Measurements from ENCODE around the gene SDC3.

Gene SDC3

DNA sequence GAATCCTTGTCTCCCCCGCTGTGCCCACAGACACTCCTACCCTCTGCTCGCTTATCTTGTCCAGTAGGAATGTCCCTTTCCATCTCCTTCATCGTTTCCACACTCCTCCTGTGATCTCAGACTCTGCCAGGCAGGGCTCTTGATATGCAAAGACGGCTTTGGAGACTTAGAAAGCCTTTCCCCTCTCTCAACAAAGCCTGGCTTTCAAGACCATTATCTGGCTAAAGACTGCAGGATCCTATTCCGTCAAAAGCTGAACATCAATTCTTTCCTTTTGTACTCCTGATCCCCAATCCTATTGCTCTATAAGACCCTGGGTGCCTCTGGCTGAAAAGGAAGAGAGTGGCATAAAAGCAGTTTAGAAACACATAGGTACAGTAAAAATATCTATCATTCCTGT lies 63.9 kb downstream of the SDC3 start:
- Histone ChIP-seq H3K4me3 (ENCODE audit: low read depth, low read length) (no peak overlapping the region), H3K36me3 (replicated peaks) (no peaks in the 10 kb centered on the region), H3K27me3 (replicated peaks) (no peaks in the 10 kb centered on the region), H3K27ac (no peak overlapping the region)
- no peak for DNase-seq
- in situ Hi-C loops (cut with HindIII; ENCODE audit: low pct_ligation_motif_present, low sequenced_read_pairs), result no loop called here
- TF ChIP-seq, protein P1, sequence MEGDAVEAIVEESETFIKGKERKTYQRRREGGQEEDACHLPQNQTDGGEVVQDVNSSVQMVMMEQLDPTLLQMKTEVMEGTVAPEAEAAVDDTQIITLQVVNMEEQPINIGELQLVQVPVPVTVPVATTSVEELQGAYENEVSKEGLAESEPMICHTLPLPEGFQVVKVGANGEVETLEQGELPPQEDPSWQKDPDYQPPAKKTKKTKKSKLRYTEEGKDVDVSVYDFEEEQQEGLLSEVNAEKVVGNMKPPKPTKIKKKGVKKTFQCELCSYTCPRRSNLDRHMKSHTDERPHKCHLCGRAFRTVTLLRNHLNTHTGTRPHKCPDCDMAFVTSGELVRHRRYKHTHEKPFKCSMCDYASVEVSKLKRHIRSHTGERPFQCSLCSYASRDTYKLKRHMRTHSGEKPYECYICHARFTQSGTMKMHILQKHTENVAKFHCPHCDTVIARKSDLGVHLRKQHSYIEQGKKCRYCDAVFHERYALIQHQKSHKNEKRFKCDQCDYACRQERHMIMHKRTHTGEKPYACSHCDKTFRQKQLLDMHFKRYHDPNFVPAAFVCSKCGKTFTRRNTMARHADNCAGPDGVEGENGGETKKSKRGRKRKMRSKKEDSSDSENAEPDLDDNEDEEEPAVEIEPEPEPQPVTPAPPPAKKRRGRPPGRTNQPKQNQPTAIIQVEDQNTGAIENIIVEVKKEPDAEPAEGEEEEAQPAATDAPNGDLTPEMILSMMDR (IDR thresholded peaks at IDR 0.05; ENCODE audit: low read depth, low read length, missing control alignments), result no peak

DNA sequence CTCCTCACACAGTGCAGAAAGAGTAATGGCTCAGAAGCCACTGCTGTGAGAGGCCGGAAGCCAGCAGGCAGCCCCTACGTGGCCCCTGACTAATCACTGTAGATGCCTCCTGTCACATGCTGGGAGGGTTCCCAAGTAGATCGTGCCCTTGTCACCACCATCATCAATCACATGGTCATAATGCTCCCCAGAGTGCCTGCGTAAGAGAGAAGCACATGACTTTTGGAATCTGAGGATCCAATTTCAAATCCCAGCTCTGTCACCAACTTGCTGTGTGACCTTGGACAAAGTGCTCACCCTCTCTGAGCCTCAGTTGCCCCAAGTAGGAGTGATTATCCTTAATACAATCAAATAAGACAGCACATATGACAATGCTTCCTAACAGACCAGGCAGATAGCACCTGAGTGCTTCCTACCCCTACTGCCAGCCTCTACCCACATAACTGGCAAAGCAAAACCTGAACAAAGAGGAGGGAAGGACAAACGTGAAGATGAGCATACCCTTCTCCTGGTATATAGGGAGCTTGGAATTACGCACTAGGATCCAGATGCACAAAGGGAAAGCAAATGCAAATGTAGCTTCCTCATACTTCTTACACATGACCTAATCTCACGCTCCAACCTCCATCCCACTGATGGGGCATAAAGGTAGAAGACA lies 65.7 kb downstream of the SDC3 start:
- DNase-seq, result no peak
- Histone ChIP-seq H3K27me3 (replicated peaks) (no peaks in the 10 kb centered on the region), H3K4me3 (ENCODE audit: low read depth, low read length) (no peak overlapping the region), H3K36me3 (replicated peaks) (no peaks in the 10 kb centered on the region), H3K27ac (no peak overlapping the region)
- TF ChIP-seq, protein P1 (IDR thresholded peaks at IDR 0.05; ENCODE audit: low read depth, low read length, missing control alignments), result no peak
- in situ Hi-C loops (cut with HindIII; ENCODE audit: low pct_ligation_motif_present, low sequenced_read_pairs), result no loop called here

DNA sequence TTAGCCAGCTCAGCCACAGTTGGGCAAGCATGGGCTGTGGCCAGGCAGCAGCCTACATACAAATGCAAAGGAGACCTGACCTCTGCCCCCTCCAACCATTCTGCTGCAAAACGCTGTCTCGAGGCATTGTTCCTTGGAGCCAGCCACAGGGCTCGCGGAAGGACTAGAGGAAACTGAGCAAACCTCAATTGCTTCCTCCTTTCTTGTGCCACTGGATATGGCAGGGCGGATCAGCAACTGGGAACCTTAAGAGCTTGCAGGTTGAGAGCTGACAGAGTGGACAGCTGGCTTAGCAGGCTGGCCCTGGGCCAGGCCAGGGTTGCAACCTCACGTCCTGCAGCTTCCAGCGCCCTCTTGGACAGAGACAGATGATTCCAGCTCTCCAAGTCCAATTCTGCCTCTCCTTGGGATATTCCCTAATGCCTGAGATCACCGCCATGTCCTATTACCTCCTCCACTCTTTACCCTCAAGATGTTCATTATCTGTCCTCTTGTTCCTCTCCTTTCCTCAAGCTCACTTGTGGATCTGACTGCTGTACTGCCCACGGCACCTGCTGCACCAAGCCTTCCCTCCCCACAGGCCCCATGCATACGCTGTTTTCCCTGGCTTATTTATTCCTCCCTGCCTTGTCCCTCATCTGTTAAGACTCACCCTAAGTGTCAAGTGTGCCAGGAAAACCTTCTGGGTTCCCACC lies 67.5 kb downstream of the SDC3 start:
- TF ChIP-seq, protein P1 (IDR thresholded peaks at IDR 0.05; ENCODE audit: low read depth, low read length, missing control alignments), result no peak
- Histone ChIP-seq H3K27me3 (replicated peaks) (no peaks in the 10 kb centered on the region), H3K27ac (no peak overlapping the region), H3K4me3 (ENCODE audit: low read depth, low read length) (no peak overlapping the region), H3K36me3 (replicated peaks) (no peaks in the 10 kb centered on the region)
- no peak for DNase-seq
- in situ Hi-C loops (cut with HindIII; ENCODE audit: low pct_ligation_motif_present, low sequenced_read_pairs), result no loop called here

DNA sequence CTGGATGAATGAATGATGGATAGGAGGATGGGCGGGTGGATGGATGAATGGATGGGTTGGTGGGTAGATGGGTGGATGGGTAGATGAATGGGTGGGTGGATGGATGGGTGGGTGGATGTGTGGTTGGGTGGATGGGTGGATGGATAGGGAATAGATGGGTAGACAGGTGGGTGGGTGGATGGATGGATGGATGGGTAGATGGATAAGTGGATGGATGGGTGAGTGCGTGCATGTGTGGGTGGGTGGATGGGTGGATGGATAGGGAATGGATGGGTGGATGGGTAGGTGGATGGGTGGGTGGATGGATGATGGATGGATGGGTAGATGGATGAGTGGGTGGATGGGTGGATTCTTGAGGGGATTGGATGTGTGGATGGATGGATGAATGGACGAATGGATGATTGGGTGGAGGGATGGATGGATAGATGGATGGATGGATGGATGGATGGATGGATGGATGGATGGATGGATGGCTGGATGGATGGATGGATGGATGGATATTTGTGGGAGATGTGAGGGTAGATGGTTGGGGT lies 68.7 kb downstream of the SDC3 start:
- no peak overlapping the region for H3K27ac ChIP-seq
- no peak for DNase-seq
- H3K27me3 ChIP-seq (replicated peaks), result no peaks in the 10 kb centered on the region
- in situ Hi-C loops (cut with HindIII; ENCODE audit: low pct_ligation_motif_present, low sequenced_read_pairs), result no loop called here
- H3K36me3 ChIP-seq (replicated peaks), result no peaks in the 10 kb centered on the region
- TF ChIP-seq, protein P1 (IDR thresholded peaks at IDR 0.05; ENCODE audit: low read depth, low read length, missing control alignments), result no peak
- H3K4me3 ChIP-seq (ENCODE audit: low read depth, low read length), result no peak overlapping the region

DNA sequence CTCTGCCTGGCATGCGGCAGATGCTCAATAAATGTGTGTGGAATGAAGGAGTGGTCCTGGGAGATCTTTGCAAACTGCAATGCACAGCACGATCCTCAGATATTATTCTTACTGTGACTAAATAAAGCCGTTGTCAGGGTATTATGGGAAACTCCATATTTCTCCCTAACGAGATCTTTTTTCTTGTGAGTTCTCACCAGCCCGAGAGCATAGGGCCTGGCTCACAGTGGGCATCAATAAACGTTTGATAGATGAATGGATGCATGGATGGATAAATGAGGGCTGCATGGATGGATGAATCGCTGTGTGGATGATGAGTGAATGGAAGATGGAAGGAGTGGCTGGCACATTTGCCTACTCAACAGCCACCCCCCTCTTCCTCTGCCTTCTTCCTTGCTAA lies 69.6 kb downstream of the SDC3 start:
- TF ChIP-seq, protein P1 (IDR thresholded peaks at IDR 0.05; ENCODE audit: low read depth, low read length, missing control alignments), result no peak
- no peaks in the 10 kb centered on the region for H3K36me3 ChIP-seq (replicated peaks)
- no peaks in the 10 kb centered on the region for H3K27me3 ChIP-seq (replicated peaks)
- no peak overlapping the region for H3K4me3 ChIP-seq (ENCODE audit: low read depth, low read length)
- in situ Hi-C loops (cut with HindIII; ENCODE audit: low pct_ligation_motif_present, low sequenced_read_pairs), result no loop called here
- no peak for DNase-seq
- no peak overlapping the region for H3K27ac ChIP-seq

Data from brain microvascular endothelial cell (primary cell).